Activated CD8-positive, alpha-beta memory T cell treated with anti-CD3 and anti-CD28 coated beads, Interleukin-2, amount 10 ng/mL, durations not matched to agents 7 days and 5 days (primary cell): ENCODE results near the gene PRKD3. TPM values are rescaled to one million over a fixed set of nuclear protein-coding genes. Genes with fewer than 3 reads are reported as not detected.

Source experiments
- ATAC-seq: fragments of 150-1000 bp; cut with Tn5 transposase; one replicate; pipeline ENCODE4 v1.10.0; 2021; ENCODE audit warnings: moderate library complexity
- CTCF ChIA-PET: fragments of 350-600 bp; sonication (Branson Sonifier 250); formaldehyde crosslinking; loops from one replicate; lab custom pipeline; 2021; ENCODE audit warnings: antibody characterized with exemption; lab: Charles Lee
- DNase-seq: peaks from one replicate; pipeline ENCODE4 v3.0.0-alpha.2; 2020
- H3K27ac Mint-ChIP-seq: one replicate; pipeline ENCODE4 v1.8.0; 2021; ENCODE audit warnings: mild to moderate bottlenecking, mixed read lengths
- H3K27me3 Mint-ChIP-seq: one replicate; pipeline ENCODE4 v1.8.0; 2021; ENCODE audit warnings: mixed read lengths
- H3K36me3 Mint-ChIP-seq: one replicate; pipeline ENCODE4 v1.8.0; 2021; ENCODE audit warnings: mild to moderate bottlenecking, mixed read lengths
- H3K4me1 Mint-ChIP-seq: one replicate; pipeline ENCODE4 v1.8.0; 2021; ENCODE audit warnings: mixed read lengths
- H3K4me3 Mint-ChIP-seq: one replicate; pipeline ENCODE4 v1.8.0; 2021; ENCODE audit warnings: mild to moderate bottlenecking, moderate library complexity, mixed read lengths
- H3K9me3 Mint-ChIP-seq: one replicate; pipeline ENCODE4 v1.8.0; 2022; ENCODE audit warnings: low read depth, mixed read lengths
- total RNA-seq, 2 experiments: library from RNA; stranded (reverse); gene quantifications; one replicate each; pipeline ENCODE4 v1.2.3, GENCODE V29; 2021

PRKD3 gene
- total RNA-seq, 2 experiments from 2014 or later = 26.0 to 39.6 TPM

- Mint-ChIP-seq H3K9me3 (no peaks in the 10 kb centered on the region), H3K36me3 (peaks cover 24% of the 10 kb centered on the region), H3K27me3 (peaks cover 4% of the 10 kb centered on the region), H3K27ac (no peak overlapping the region), H3K4me1 (peaks cover 36% of the 10 kb centered on the region), H3K4me3 (no peak overlapping the region)
- ATAC-seq (no peak), DNase-seq (no peak)
- CTCF ChIA-PET = interaction anchor here (0.7 to 1.3 kb wide), 2 partner anchors 10 to 47 kb away, joined by 3 to 4 read pairs; no protein-coding TSS in a partner anchor
Measured at GRCh38 chr2:37319754-37320609, 4.7 kb downstream of the PRKD3 start.

GRCh38 chr2:37318401-37318800 lies 6.2 kb downstream of the PRKD3 start:
- Mint-ChIP-seq H3K36me3 (peaks cover 23% of the 10 kb centered on the region), H3K4me1 (peaks cover 29% of the 10 kb centered on the region), H3K4me3 (no peak overlapping the region), H3K27me3 (no peaks in the 10 kb centered on the region), H3K27ac (no peak overlapping the region), H3K9me3 (no peaks in the 10 kb centered on the region)
- CTCF ChIA-PET = no interaction called here
- ATAC-seq (no peak), DNase-seq (no peak)

- H3K4me1 Mint-ChIP-seq = peaks cover 25% of the 10 kb centered on the region
- no peak overlapping the region for H3K27ac Mint-ChIP-seq
- CTCF ChIA-PET = no interaction called here
- H3K27me3 Mint-ChIP-seq = no peaks in the 10 kb centered on the region
- H3K4me3 Mint-ChIP-seq = no peak overlapping the region
- ATAC-seq (peak; percentile 16), DNase-seq (no peak)
- no peaks in the 10 kb centered on the region for H3K9me3 Mint-ChIP-seq
- peaks cover 23% of the 10 kb centered on the region for H3K36me3 Mint-ChIP-seq
Measured at GRCh38 chr2:37317746-37318145, 6.9 kb downstream of the PRKD3 start.

GRCh38 chr2:37316181-37316580 lies 8.5 kb downstream of the PRKD3 start:
- ATAC-seq = no peak
- H3K9me3 Mint-ChIP-seq = no peaks in the 10 kb centered on the region
- peaks cover 19% of the 10 kb centered on the region for H3K36me3 Mint-ChIP-seq
- CTCF ChIA-PET = no interaction called here
- no peak overlapping the region for H3K4me3 Mint-ChIP-seq
- no peaks in the 10 kb centered on the region for H3K27me3 Mint-ChIP-seq
- DNase-seq = no peak
- no peak overlapping the region for H3K27ac Mint-ChIP-seq
- peaks cover 16% of the 10 kb centered on the region for H3K4me1 Mint-ChIP-seq

GRCh38 chr2:37315364-37315763 lies 9.3 kb downstream of the PRKD3 start:
- H3K27me3 Mint-ChIP-seq = no peaks in the 10 kb centered on the region
- H3K4me3 Mint-ChIP-seq = no peak overlapping the region
- no peak overlapping the region for H3K27ac Mint-ChIP-seq
- peaks cover 19% of the 10 kb centered on the region for H3K4me1 Mint-ChIP-seq
- DNase-seq (no peak), ATAC-seq (no peak)
- no peaks in the 10 kb centered on the region for H3K9me3 Mint-ChIP-seq
- CTCF ChIA-PET = no interaction called here
- H3K36me3 Mint-ChIP-seq = peaks cover 24% of the 10 kb centered on the region

GRCh38 chr2:37307500-37307899 lies 17.1 kb downstream of the PRKD3 start:
- no peaks in the 10 kb centered on the region for H3K9me3 Mint-ChIP-seq
- H3K4me1 Mint-ChIP-seq = peaks cover 2% of the 10 kb centered on the region
- no peak for ATAC-seq
- peaks cover 6% of the 10 kb centered on the region for H3K36me3 Mint-ChIP-seq
- no peak overlapping the region for H3K27ac Mint-ChIP-seq
- CTCF ChIA-PET = no interaction called here
- no peak overlapping the region for H3K4me3 Mint-ChIP-seq
- no peaks in the 10 kb centered on the region for H3K27me3 Mint-ChIP-seq
- DNase-seq = no peak

GRCh38 chr2:37306024-37306423 lies 18.6 kb downstream of the PRKD3 start:
- no peak overlapping the region for H3K27ac Mint-ChIP-seq
- no peak overlapping the region for H3K4me3 Mint-ChIP-seq
- no peak for DNase-seq
- peaks cover 2% of the 10 kb centered on the region for H3K4me1 Mint-ChIP-seq
- H3K9me3 Mint-ChIP-seq = no peaks in the 10 kb centered on the region
- no peak for ATAC-seq
- peaks cover 6% of the 10 kb centered on the region for H3K36me3 Mint-ChIP-seq
- CTCF ChIA-PET = no interaction called here
- no peaks in the 10 kb centered on the region for H3K27me3 Mint-ChIP-seq

- ATAC-seq (no peak), DNase-seq (no peak)
- Mint-ChIP-seq H3K4me3 (no peak overlapping the region), H3K9me3 (no peaks in the 10 kb centered on the region), H3K36me3 (peaks cover 7% of the 10 kb centered on the region), H3K27ac (no peak overlapping the region), H3K27me3 (no peaks in the 10 kb centered on the region), H3K4me1 (no peaks in the 10 kb centered on the region)
- CTCF ChIA-PET = no interaction called here
Measured at GRCh38 chr2:37302701-37303252, 21.9 kb downstream of the PRKD3 start.

- ATAC-seq = no peak
- no peak overlapping the region for H3K4me3 Mint-ChIP-seq
Measured at GRCh38 chr2:37301408-37301807, 23.2 kb downstream of the PRKD3 start.

GRCh38 chr2:37300578-37300977 lies 24.1 kb downstream of the PRKD3 start:
- CTCF ChIA-PET = interaction anchor here (0.7 kb wide), 1 partner anchor 99 kb away, joined by 3 read pairs; no protein-coding TSS in a partner anchor
- Mint-ChIP-seq H3K27ac (no peak overlapping the region), H3K4me1 (no peaks in the 10 kb centered on the region)

More at GRCh38 chr2:37301408-37301807, 23.2 kb downstream of the PRKD3 start:
- CTCF ChIA-PET = interaction anchor here (0.6 to 0.7 kb wide), 2 partner anchors 100 to 124 kb away, joined by 3 read pairs; no protein-coding TSS in a partner anchor
- H3K27me3 Mint-ChIP-seq = no peaks in the 10 kb centered on the region
- no peaks in the 10 kb centered on the region for H3K9me3 Mint-ChIP-seq
- DNase-seq = no peak
- no peak overlapping the region for H3K27ac Mint-ChIP-seq
- peaks cover 7% of the 10 kb centered on the region for H3K36me3 Mint-ChIP-seq
- no peaks in the 10 kb centered on the region for H3K4me1 Mint-ChIP-seq

GRCh38 chr2:37300146-37300545 lies 24.5 kb downstream of the PRKD3 start:
- CTCF ChIA-PET = no interaction called here
- Mint-ChIP-seq H3K4me1 (no peaks in the 10 kb centered on the region), H3K27me3 (no peaks in the 10 kb centered on the region), H3K27ac (no peak overlapping the region), H3K9me3 (no peaks in the 10 kb centered on the region), H3K36me3 (peaks cover 7% of the 10 kb centered on the region), H3K4me3 (no peak overlapping the region)
- DNase-seq = no peak
- no peak for ATAC-seq

More at GRCh38 chr2:37300578-37300977, 24.1 kb downstream of the PRKD3 start:
- no peaks in the 10 kb centered on the region for H3K27me3 Mint-ChIP-seq
- no peaks in the 10 kb centered on the region for H3K9me3 Mint-ChIP-seq
- peaks cover 7% of the 10 kb centered on the region for H3K36me3 Mint-ChIP-seq
- no peak for ATAC-seq
- no peak overlapping the region for H3K4me3 Mint-ChIP-seq
- no peak for DNase-seq

GRCh38 chr2:37297632-37298031 lies 27.0 kb downstream of the PRKD3 start:
- Mint-ChIP-seq H3K36me3 (peaks cover 7% of the 10 kb centered on the region), H3K27me3 (no peaks in the 10 kb centered on the region), H3K27ac (no peak overlapping the region), H3K4me1 (no peaks in the 10 kb centered on the region), H3K4me3 (no peak overlapping the region), H3K9me3 (no peaks in the 10 kb centered on the region)
- DNase-seq (no peak), ATAC-seq (no peak)
- CTCF ChIA-PET = no interaction called here

- Mint-ChIP-seq H3K4me3 (no peak overlapping the region), H3K27me3 (no peaks in the 10 kb centered on the region), H3K27ac (no peak overlapping the region), H3K36me3 (peaks cover 11% of the 10 kb centered on the region), H3K4me1 (no peaks in the 10 kb centered on the region), H3K9me3 (no peaks in the 10 kb centered on the region)
- CTCF ChIA-PET = no interaction called here
- no peak for ATAC-seq
- DNase-seq = no peak
Measured at GRCh38 chr2:37295469-37296073, 29.1 kb downstream of the PRKD3 start.
